ENCODE measurements around the gene PCGF2. TPM values are rescaled to one million over a fixed set of nuclear protein-coding genes. Genes with fewer than 3 reads are reported as not detected.

PCGF2 gene
- total RNA-seq, 1 donor from 2014 or later, result 20.7 TPM

- H3K9me3 ChIP-seq (replicated peaks), result no peaks in the 10 kb centered on the region
- TF ChIP-seq CTCF (IDR thresholded peaks at IDR 0.05; ENCODE audit: borderline replicate concordance), result no peak
- peaks cover 80% of the 10 kb centered on the region for H3K4me1 ChIP-seq
- peak overlapping the region; percentile 78 for H3K4me3 ChIP-seq
- no peak for DNase-seq
- intact Hi-C loops (cut with micrococcal nuclease), result no loop called here
- peak overlapping the region; percentile 96 for H3K27ac ChIP-seq (replicated peaks)
- no peaks in the 10 kb centered on the region for H3K27me3 ChIP-seq (ENCODE audit: low read depth)
- peaks cover 22% of the 10 kb centered on the region for H3K36me3 ChIP-seq
Observed at GRCh38 chr17:38751144-38751807, 3.1 kb upstream of the PCGF2 start.

GRCh38 chr17:38750312-38751121 lies 2.4 kb upstream of the PCGF2 start:
- Histone ChIP-seq H3K27me3 (ENCODE audit: low read depth) (no peaks in the 10 kb centered on the region), H3K4me1 (peaks cover 88% of the 10 kb centered on the region), H3K9me3 (replicated peaks) (no peaks in the 10 kb centered on the region), H3K4me3 (peak overlapping the region; percentile 78), H3K27ac (replicated peaks) (peak overlapping the region; percentile 96), H3K36me3 (peaks cover 15% of the 10 kb centered on the region)
- TF ChIP-seq CTCF (IDR thresholded peaks at IDR 0.05; ENCODE audit: borderline replicate concordance), result no peak
- intact Hi-C loops (cut with micrococcal nuclease), result no loop called here
- DNase-seq, result no peak

- no peak for TF ChIP-seq CTCF (IDR thresholded peaks at IDR 0.05; ENCODE audit: borderline replicate concordance)
- Histone ChIP-seq H3K27ac (replicated peaks) (peak overlapping the region; percentile 96), H3K4me3 (peak overlapping the region; percentile 78), H3K27me3 (ENCODE audit: low read depth) (no peaks in the 10 kb centered on the region), H3K36me3 (peaks cover 12% of the 10 kb centered on the region), H3K9me3 (replicated peaks) (no peaks in the 10 kb centered on the region), H3K4me1 (peaks cover 91% of the 10 kb centered on the region)
- intact Hi-C loops (cut with micrococcal nuclease), result no loop called here
- no peak for DNase-seq
Observed at GRCh38 chr17:38750044-38750311, 1.8 kb upstream of the PCGF2 start.

- Histone ChIP-seq H3K4me1 (peaks cover 91% of the 10 kb centered on the region), H3K9me3 (replicated peaks) (no peaks in the 10 kb centered on the region), H3K36me3 (peaks cover 7% of the 10 kb centered on the region), H3K4me3 (peak overlapping the region; percentile 78), H3K27ac (replicated peaks) (peak overlapping the region; percentile 96), H3K27me3 (ENCODE audit: low read depth) (no peaks in the 10 kb centered on the region)
- TF ChIP-seq CTCF (IDR thresholded peaks at IDR 0.05; ENCODE audit: borderline replicate concordance), result no peak
- DNase-seq, result peak; percentile 92
- intact Hi-C loops (cut with micrococcal nuclease), result no loop called here
Observed at GRCh38 chr17:38749223-38750043, 1.3 kb upstream of the PCGF2 start.

GRCh38 chr17:38748892-38749222 lies 721 bp upstream of the PCGF2 start:
- no peak for TF ChIP-seq CTCF (IDR thresholded peaks at IDR 0.05; ENCODE audit: borderline replicate concordance)
- H3K36me3 ChIP-seq, result peaks cover 1% of the 10 kb centered on the region
- intact Hi-C loops (cut with micrococcal nuclease), result no loop called here
- H3K4me3 ChIP-seq, result peak overlapping the region; percentile 78
- H3K4me1 ChIP-seq, result peaks cover 91% of the 10 kb centered on the region
- DNase-seq, result no peak
- no peaks in the 10 kb centered on the region for H3K9me3 ChIP-seq (replicated peaks)
- H3K27ac ChIP-seq (replicated peaks), result peak overlapping the region; percentile 96
- H3K27me3 ChIP-seq (ENCODE audit: low read depth), result no peaks in the 10 kb centered on the region

Data from left ventricle myocardium inferior (tissue), 1 donor.